ENCODE measurements around the gene CBARP. TPM values are rescaled to one million over a fixed set of nuclear protein-coding genes. Genes with fewer than 3 reads are reported as not detected.
A peak's percentile ranks its signal among the peaks of the same experiment; 100 is the strongest.

The CBARP gene
- total RNA-seq, 1 experiment from 2014 or later: 23.8 TPM

DNA sequence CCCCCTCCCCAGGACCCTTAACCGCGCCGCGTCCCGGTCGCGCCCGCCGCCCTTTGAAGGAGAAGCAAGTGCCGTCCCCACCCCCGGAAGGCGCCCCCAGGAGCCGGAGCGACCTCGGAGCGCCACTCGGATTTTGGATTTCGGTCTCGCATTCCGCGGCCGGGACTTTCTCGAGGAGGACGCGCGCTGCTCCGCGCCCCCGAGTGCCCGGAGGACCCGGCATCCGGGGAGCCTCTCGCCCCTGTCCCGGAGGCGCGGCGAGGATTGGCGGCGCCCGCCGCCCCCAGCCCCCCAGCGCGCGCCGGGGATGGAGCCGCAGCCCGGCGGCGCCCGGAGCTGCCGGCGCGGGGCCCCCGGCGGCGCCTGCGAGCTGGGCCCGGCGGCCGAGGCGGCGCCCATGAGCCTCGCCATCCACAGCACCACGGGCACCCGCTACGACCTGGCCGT, 12.2 kb upstream of the CBARP start:
- ChIA-PET RAD21 (ENCODE audit: low non-redundant PET in 1 of 2, low total read pairs in 2 of 2, uncharacterized antibody in 2 of 2, unreplicated experiment in 2 of 2) (no interaction called here), POLR2A (no interaction called here), CTCF (no interaction called here)
- ATAC-seq: no peak
- Histone ChIP-seq H3K4me3 (replicated peaks in 1 of 2; ENCODE audit: low read depth in 1 of 2, low read length in 2 of 2) (peak overlapping the region; percentile 68 to 74), H3K9me2 (ENCODE audit: insufficient read depth) (no peaks in the 10 kb centered on the region), H2AFZ (ENCODE audit: low read depth, low read length, poor library complexity, severe bottlenecking) (no peak overlapping the region), H4K20me1 (ENCODE audit: insufficient read depth) (peaks cover 3% of the 10 kb centered on the region; the same call in 1 of the 2 replicates), H3K9ac (ENCODE audit: low read length) (peak overlapping the region; percentile 91), H3K27ac (ENCODE audit: low read depth, low read length) (peak overlapping the region; percentile 99), H3K4me1 (ENCODE audit: control insufficient read depth in 1 of 2, insufficient read depth in 2 of 2, low read length in 2 of 2) (peaks cover 40 to 74% of the 10 kb centered on the region in 2 experiments), H3K36me3 (ENCODE audit: control insufficient read depth in 1 of 2, insufficient read depth in 2 of 2, low read length in 2 of 2) (peaks cover 17 to 30% of the 10 kb centered on the region in 2 experiments), H3K27me3 (ENCODE audit: insufficient read depth, low read length) (no peaks in the 10 kb centered on the region), H3K4me2 (ENCODE audit: low read length) (peak overlapping the region; percentile 99), H3K9me3 (ENCODE audit: control insufficient read depth in 1 of 2, insufficient read depth in 1 of 2, low read depth in 1 of 2, low read length in 2 of 2) (no peaks in the 10 kb centered on the region), H3K79me2 (ENCODE audit: insufficient read depth, low read length) (peaks cover 59% of the 10 kb centered on the region)
- BruUV-seq (replicated peaks): no TSS peak
- intact Hi-C loops (cut with micrococcal nuclease): loop anchor here (1.0 to 10.0 kb wide), 3 partner anchors 16 to 455 kb away; partner anchors contain the start of genes CNN2, PTBP1, RNU6-2 and TMEM259
- TF ChIP-seq TCF7L2 (IDR thresholded peaks at IDR 0.05; ENCODE audit: borderline replicate concordance, extremely low read depth, insufficient read depth, insufficient read length) (peak; percentile 43), SIN3A (IDR thresholded peaks at IDR 0.05; ENCODE audit: low read depth) (no peak)
- no peak for DNase-seq (ENCODE audit: low read depth, low spot score)

DNA sequence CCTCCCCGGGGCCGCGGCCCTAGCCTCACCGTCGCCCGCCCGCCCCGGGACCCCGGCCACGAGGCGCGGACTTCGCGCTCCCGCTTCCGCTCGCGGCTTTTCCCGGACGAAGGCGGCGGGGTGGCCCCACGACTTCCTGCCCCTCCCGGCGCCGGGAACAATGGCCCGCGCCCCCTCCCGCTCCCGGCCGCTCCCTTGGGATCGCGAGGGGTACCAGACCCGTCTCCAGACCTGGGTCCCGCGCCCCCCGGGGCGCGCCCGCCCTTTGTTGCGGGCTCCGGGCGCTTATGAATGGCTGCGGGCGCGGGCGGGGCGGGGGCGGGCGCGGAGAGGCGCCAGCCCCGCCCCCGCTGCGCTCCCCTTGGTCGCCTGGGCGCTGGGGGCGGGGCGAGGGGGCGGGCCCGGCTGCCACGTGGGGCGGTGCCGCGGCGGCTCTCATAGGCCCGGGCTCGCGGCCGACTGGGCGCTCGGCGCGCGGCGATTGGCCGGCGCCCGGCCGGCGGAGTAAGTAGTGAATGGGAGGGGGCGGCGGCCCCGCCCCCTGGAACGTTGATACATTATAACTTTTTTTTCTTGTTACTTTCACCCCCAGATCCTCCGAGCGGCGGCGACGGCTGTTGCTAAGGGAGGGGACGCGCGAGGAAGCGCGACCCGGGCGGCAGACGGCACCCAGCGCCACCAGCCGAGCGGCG, 11.6 kb upstream of the CBARP start:
- BruUV-seq (replicated peaks): no TSS peak
- H3K27me3 ChIP-seq (ENCODE audit: insufficient read depth, low read length): no peaks in the 10 kb centered on the region
- intact Hi-C loops (cut with micrococcal nuclease): loop anchor here (1.0 to 10.0 kb wide), 3 partner anchors 17 to 455 kb away; partner anchors contain the start of genes CNN2, PTBP1, RNU6-2 and TMEM259

More for the DNA sequence above, 11.6 kb upstream of the CBARP start:
- Histone ChIP-seq H3K4me2 (ENCODE audit: low read length) (peak overlapping the region; percentile 99), H3K9ac (ENCODE audit: low read length) (peak overlapping the region; percentile 99), H3K79me2 (ENCODE audit: insufficient read depth, low read length) (peaks cover 59% of the 10 kb centered on the region), H3K4me1 (ENCODE audit: control insufficient read depth in 1 of 2, insufficient read depth in 2 of 2, low read length in 2 of 2) (peaks cover 45 to 74% of the 10 kb centered on the region in 2 experiments), H3K9me3 (ENCODE audit: control insufficient read depth in 1 of 2, insufficient read depth in 1 of 2, low read depth in 1 of 2, low read length in 2 of 2) (no peaks in the 10 kb centered on the region), H3K4me3 (replicated peaks in 1 of 2; ENCODE audit: low read depth in 1 of 2, low read length in 2 of 2) (peak overlapping the region; percentile 68 to 74), H4K20me1 (ENCODE audit: insufficient read depth) (peaks cover 8% of the 10 kb centered on the region; the same call in 1 of the 2 replicates), H3K9me2 (ENCODE audit: insufficient read depth) (no peaks in the 10 kb centered on the region), H3K36me3 (ENCODE audit: control insufficient read depth in 1 of 2, insufficient read depth in 2 of 2, low read length in 2 of 2) (peaks cover 11 to 28% of the 10 kb centered on the region in 2 experiments), H2AFZ (ENCODE audit: low read depth, low read length, poor library complexity, severe bottlenecking) (no peak overlapping the region), H3K27ac (ENCODE audit: low read depth, low read length) (peak overlapping the region; percentile 100)
- ATAC-seq (peak; percentile 45), DNase-seq (ENCODE audit: low read depth, low spot score) (peak; percentile 89)
- RAD21 ChIA-PET (ENCODE audit: low non-redundant PET in 1 of 2, low total read pairs in 2 of 2, uncharacterized antibody in 2 of 2, unreplicated experiment in 2 of 2): no interaction called here
- CTCF ChIA-PET: interaction anchor here (1.0 kb wide), 1 partner anchor 17 kb away, joined by 7 read pairs; no protein-coding TSS in a partner anchor
- TF ChIP-seq, protein P1, sequence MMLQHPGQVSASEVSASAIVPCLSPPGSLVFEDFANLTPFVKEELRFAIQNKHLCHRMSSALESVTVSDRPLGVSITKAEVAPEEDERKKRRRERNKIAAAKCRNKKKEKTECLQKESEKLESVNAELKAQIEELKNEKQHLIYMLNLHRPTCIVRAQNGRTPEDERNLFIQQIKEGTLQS (IDR thresholded peaks at IDR 0.05): no peak
- peak; percentile 92 for TF ChIP-seq POLR2AphosphoS5 (IDR thresholded peaks at IDR 0.05; ENCODE audit: low read depth, low read length)
- TF ChIP-seq EGR1 (IDR thresholded peaks at IDR 0.05; ENCODE audit: low read depth): peak; percentile 74; the same call in 1 of the 2 replicates
- TF ChIP-seq SIN3A (IDR thresholded peaks at IDR 0.05; ENCODE audit: low read depth): peak; percentile 95
- TF ChIP-seq, protein P2, sequence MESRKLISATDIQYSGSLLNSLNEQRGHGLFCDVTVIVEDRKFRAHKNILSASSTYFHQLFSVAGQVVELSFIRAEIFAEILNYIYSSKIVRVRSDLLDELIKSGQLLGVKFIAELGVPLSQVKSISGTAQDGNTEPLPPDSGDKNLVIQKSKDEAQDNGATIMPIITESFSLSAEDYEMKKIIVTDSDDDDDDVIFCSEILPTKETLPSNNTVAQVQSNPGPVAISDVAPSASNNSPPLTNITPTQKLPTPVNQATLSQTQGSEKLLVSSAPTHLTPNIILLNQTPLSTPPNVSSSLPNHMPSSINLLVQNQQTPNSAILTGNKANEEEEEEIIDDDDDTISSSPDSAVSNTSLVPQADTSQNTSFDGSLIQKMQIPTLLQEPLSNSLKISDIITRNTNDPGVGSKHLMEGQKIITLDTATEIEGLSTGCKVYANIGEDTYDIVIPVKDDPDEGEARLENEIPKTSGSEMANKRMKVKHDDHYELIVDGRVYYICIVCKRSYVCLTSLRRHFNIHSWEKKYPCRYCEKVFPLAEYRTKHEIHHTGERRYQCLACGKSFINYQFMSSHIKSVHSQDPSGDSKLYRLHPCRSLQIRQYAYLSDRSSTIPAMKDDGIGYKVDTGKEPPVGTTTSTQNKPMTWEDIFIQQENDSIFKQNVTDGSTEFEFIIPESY (IDR thresholded peaks at IDR 0.05; ENCODE audit: extremely low read depth, insufficient replicate concordance, low read length): peak; percentile 18
- TF ChIP-seq EZH2phosphoT487 (IDR thresholded peaks at IDR 0.05; ENCODE audit: borderline replicate concordance): no peak
- peak; percentile 43 for TF ChIP-seq POLR2A (IDR thresholded peaks at IDR 0.05; ENCODE audit: borderline replicate concordance, extremely low read depth, insufficient read depth, insufficient read length)
- POLR2A ChIA-PET: interaction anchor here (0.7 to 1.0 kb wide), 2 partner anchors 16 to 17 kb away, joined by 3 read pairs; no protein-coding TSS in a partner anchor
